ENCODE data around the gene KLHDC10. TPM values are rescaled to one million over a fixed set of nuclear protein-coding genes. Genes with fewer than 3 reads are reported as not detected.

The KLHDC10 gene
- total and polyA plus RNA-seq, 2 of the 13 experiments (the other 11 are each of a cell fraction or from before 2014, with no cell fraction given), result 11.9 to 21.6 TPM

- no peak for TF ChIP-seq ZNF24 (IDR thresholded peaks at IDR 0.05)
- TF ChIP-seq ZNF616 (CRISPR knock-in tag; IDR thresholded peaks at IDR 0.05; ENCODE audit: low read depth), result no peak
- TF ChIP-seq ZNF749 (CRISPR knock-in tag; IDR thresholded peaks at IDR 0.05; ENCODE audit: borderline replicate concordance), result no peak
- no peak for TF ChIP-seq MAF1 (CRISPR knock-in tag; IDR thresholded peaks at IDR 0.05; ENCODE audit: borderline replicate concordance)
- no peak for TF ChIP-seq ZNF138 (CRISPR knock-in tag; IDR thresholded peaks at IDR 0.05; ENCODE audit: low read depth)
- no peak for TF ChIP-seq SIN3A (IDR thresholded peaks at IDR 0.05; ENCODE audit: borderline replicate concordance, low read depth, low read length)
- TF ChIP-seq PAXIP1 (CRISPR knock-in tag; conservative IDR thresholded peaks at IDR 0.05), result peak; percentile 83
- TF ChIP-seq ETV5 (CRISPR knock-in tag; IDR thresholded peaks at IDR 0.05; ENCODE audit: borderline replicate concordance), result no peak; the same call in 1 of the 2 replicates
- TF ChIP-seq, protein P1, sequence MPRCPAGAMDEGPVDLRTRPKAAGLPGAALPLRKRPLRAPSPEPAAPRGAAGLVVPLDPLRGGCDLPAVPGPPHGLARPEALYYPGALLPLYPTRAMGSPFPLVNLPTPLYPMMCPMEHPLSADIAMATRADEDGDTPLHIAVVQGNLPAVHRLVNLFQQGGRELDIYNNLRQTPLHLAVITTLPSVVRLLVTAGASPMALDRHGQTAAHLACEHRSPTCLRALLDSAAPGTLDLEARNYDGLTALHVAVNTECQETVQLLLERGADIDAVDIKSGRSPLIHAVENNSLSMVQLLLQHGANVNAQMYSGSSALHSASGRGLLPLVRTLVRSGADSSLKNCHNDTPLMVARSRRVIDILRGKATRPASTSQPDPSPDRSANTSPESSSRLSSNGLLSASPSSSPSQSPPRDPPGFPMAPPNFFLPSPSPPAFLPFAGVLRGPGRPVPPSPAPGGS (CRISPR knock-in tag; IDR thresholded peaks at IDR 0.05), result no peak
- TF ChIP-seq, protein P2, sequence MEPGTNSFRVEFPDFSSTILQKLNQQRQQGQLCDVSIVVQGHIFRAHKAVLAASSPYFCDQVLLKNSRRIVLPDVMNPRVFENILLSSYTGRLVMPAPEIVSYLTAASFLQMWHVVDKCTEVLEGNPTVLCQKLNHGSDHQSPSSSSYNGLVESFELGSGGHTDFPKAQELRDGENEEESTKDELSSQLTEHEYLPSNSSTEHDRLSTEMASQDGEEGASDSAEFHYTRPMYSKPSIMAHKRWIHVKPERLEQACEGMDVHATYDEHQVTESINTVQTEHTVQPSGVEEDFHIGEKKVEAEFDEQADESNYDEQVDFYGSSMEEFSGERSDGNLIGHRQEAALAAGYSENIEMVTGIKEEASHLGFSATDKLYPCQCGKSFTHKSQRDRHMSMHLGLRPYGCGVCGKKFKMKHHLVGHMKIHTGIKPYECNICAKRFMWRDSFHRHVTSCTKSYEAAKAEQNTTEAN (CRISPR knock-in tag; conservative IDR thresholded peaks at IDR 0.05), result no peak
- TF ChIP-seq RELA (CRISPR knock-in tag; IDR thresholded peaks at IDR 0.05), result no peak
- no peak for TF ChIP-seq SNRNP70 (IDR thresholded peaks at IDR 0.05; ENCODE audit: low read depth, low read length)
- TF ChIP-seq NFKBIZ (CRISPR knock-in tag; IDR thresholded peaks at IDR 0.05), result no peak
- no peak for TF ChIP-seq THAP7 (CRISPR knock-in tag; IDR thresholded peaks at IDR 0.05)
- TF ChIP-seq SMARCE1 (IDR thresholded peaks at IDR 0.05; ENCODE audit: borderline replicate concordance), result no peak
- no peak for TF ChIP-seq TRIM22 (IDR thresholded peaks at IDR 0.05)
- no peak for TF ChIP-seq ZNF335 (CRISPR knock-in tag; IDR thresholded peaks at IDR 0.05)
- no peak for TF ChIP-seq ATRX (CRISPR knock-in tag; IDR thresholded peaks at IDR 0.05; ENCODE audit: borderline replicate concordance)
- TF ChIP-seq ZNF329 (CRISPR knock-in tag; IDR thresholded peaks at IDR 0.05; ENCODE audit: low read depth), result no peak
These were observed 43.6 kb downstream of the KLHDC10 start (continued) for GRCh38 chr7:130113887-130114286.
